CD8-positive, alpha-beta memory T cell (primary cell): Measurements from ENCODE around the gene FAM9A. TPM values are rescaled to one million over a fixed set of nuclear protein-coding genes. Genes with fewer than 3 reads are reported as not detected.

Experiments
- CTCF ChIA-PET: fragments of 350-600 bp; sonication (Branson Sonifier 250); formaldehyde crosslinking; loops from one replicate; lab custom pipeline; 2021; ENCODE audit warnings: antibody characterized with exemption; lab: Charles Lee
- POLR2A ChIA-PET: fragments of 350-600 bp; sonication (Branson Sonifier 250); formaldehyde crosslinking; loops from one replicate; lab custom pipeline; 2021; ENCODE audit warnings: antibody characterized with exemption; lab: Charles Lee
- DNase-seq, 5 donors: peaks; one replicate each; pipeline versions ENCODE4 v3.0.0 to v3.0.0-alpha.2; 2020 to 2022; ENCODE audit warnings: mixed read lengths in 1 of 5
- H3K27ac ChIP-seq: one replicate; pipeline ENCODE4 v1.7.0; 2013; ENCODE audit warnings: low read depth, mild to moderate bottlenecking, low read length, moderate library complexity
- H3K27me3 ChIP-seq: 2 replicates; pipeline ENCODE4 v1.7.0; 2013; ENCODE audit warnings: low read length, mild to moderate bottlenecking; ENCODE audit not compliant: insufficient read depth, poor library complexity, severe bottlenecking
- H3K36me3 ChIP-seq: 2 replicates; pipeline ENCODE4 v1.7.0; 2013; ENCODE audit warnings: mild to moderate bottlenecking, low read length, moderate library complexity; ENCODE audit not compliant: insufficient read depth
- H3K4me1 ChIP-seq: 2 replicates; pipeline ENCODE4 v1.7.0; 2013; ENCODE audit warnings: mild to moderate bottlenecking, low read length, moderate library complexity; ENCODE audit not compliant: insufficient read depth
- H3K4me3 ChIP-seq: 2 replicates; pipeline ENCODE4 v1.7.0; 2013; ENCODE audit warnings: mild to moderate bottlenecking, low read length
- H3K9me3 ChIP-seq: 2 replicates; pipeline ENCODE4 v1.7.0; 2013; ENCODE audit warnings: mild to moderate bottlenecking, low read length
- H3K27ac Mint-ChIP-seq, 8 donors: one replicate each; pipeline ENCODE4 v1.8.0; 2020 to 2021; ENCODE audit warnings: mixed read lengths in 8 of 8, mild to moderate bottlenecking in 6 of 8, inconsistent platforms in 3 of 8, moderate library complexity in 3 of 8
- H3K27me3 Mint-ChIP-seq, 2 donors: one replicate each; pipeline ENCODE4 v1.8.0; 2020 to 2021; ENCODE audit warnings: mixed read lengths in 2 of 2, mild to moderate bottlenecking in 1 of 2, moderate library complexity in 1 of 2
- H3K36me3 Mint-ChIP-seq, 3 donors: one replicate each; pipeline ENCODE4 v1.8.0; 2020 to 2021; ENCODE audit warnings: mixed read lengths in 3 of 3, inconsistent platforms in 1 of 3, mild to moderate bottlenecking in 1 of 3
- H3K4me1 Mint-ChIP-seq, 3 donors: one replicate each; pipeline ENCODE4 v1.8.0; 2020 to 2021; ENCODE audit warnings: mixed read lengths in 3 of 3, inconsistent platforms in 1 of 3, mild to moderate bottlenecking in 1 of 3
- H3K4me3 Mint-ChIP-seq, 7 donors: one replicate each; pipeline ENCODE4 v1.8.0; 2020 to 2021; ENCODE audit warnings: mixed read lengths in 7 of 7, mild to moderate bottlenecking in 6 of 7, moderate library complexity in 4 of 7, inconsistent platforms in 2 of 7
- H3K9me3 Mint-ChIP-seq, 5 donors: one replicate each; pipeline ENCODE4 v1.8.0; 2020 to 2022; ENCODE audit warnings: mixed read lengths in 5 of 5, mild to moderate bottlenecking in 3 of 5, moderate library complexity in 2 of 5, inconsistent platforms in 1 of 5
- polyA plus RNA-seq: library from polyadenylated mRNA; unstranded; fragments of 300-500 nt; fragmentation: Illumina TruSeq; gene quantifications from one replicate; pipeline ENCODE4 v1.2.3, GENCODE V29; 2021
- total RNA-seq, 2 experiments: library from RNA; stranded (reverse); gene quantifications; one replicate each; pipeline ENCODE4 v1.2.3, GENCODE V29; 2021

FAM9A gene
- total and polyA plus RNA-seq, 3 experiments from 2014 or later, result not detected

DNA sequence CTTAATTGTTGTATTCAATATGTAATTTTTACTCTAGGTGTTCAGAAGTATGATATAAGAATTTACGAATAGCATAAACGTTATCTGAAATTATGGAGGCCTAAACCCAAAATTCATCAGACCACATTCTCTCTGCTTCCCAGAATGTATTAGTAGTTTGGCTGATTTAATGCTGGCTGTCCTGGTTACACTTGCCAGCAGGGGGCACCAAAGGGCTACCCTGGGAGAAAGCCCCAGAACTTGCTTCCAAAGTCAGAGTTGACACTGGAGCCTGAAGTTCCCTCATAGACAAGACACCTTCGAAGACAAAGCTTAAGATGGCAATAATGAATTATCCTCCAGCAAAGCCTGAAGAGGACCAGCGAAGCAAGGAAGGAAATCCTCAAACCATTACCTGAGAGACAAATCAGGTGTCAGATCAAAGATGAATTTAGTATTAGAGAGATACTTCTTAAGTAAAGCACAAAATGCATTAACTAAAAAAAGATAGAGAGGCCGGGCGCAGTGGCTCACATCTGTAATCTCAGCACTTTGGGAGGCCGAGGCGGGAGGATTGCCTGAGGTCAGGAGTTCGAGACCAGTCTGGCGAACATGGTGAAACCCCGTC is 58.0 kb downstream of the FAM9A start:
- ChIA-PET CTCF (interaction anchor here (0.6 to 2.5 kb wide), 7 partner anchors 9 to 967 kb away, joined by 3 to 6 read pairs (median 3); no protein-coding TSS in a partner anchor), POLR2A (no interaction called here)
- Mint-ChIP-seq H3K27ac (no peak overlapping the region), H3K9me3 (no peaks in the 10 kb centered on the region), H3K4me3 (no peak overlapping the region), H3K36me3 (no peaks in the 10 kb centered on the region), H3K4me1 (no peaks in the 10 kb centered on the region), H3K27me3 (peaks cover 4 to 9% of the 10 kb centered on the region in 2 donors)
- no peaks in the 10 kb centered on the region for H3K36me3 ChIP-seq
- DNase-seq, result peak; percentile 33 to 64 (median 39)
- H3K27me3 ChIP-seq, result no peaks in the 10 kb centered on the region
- H3K4me1 ChIP-seq, result no peaks in the 10 kb centered on the region
- H3K4me3 ChIP-seq, result no peak overlapping the region
- H3K27ac ChIP-seq, result no peak overlapping the region
- H3K9me3 ChIP-seq, result no peaks in the 10 kb centered on the region

DNA sequence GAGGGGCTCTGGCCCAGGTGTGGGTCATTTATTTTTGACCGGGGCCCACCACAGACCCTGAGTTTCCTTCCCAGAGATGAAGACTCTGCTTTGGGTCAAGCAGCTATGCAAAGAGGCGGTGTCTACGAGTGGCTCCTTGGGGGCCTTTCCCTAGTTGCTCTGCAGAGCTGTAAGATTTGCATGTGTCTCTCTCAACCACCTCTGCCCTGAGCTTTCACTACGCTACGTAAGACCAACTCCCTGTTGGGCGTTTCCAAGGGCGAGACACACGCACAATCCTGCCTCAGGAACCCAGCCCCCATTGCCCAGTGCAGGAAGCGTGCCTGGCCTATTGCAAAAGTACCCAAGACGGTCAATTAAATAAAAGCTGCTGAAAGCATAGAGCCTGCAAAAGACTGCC is 59.2 kb downstream of the FAM9A start:
- Mint-ChIP-seq H3K9me3 (no peaks in the 10 kb centered on the region), H3K4me1 (no peaks in the 10 kb centered on the region), H3K27ac (no peak overlapping the region), H3K4me3 (no peak overlapping the region), H3K36me3 (no peaks in the 10 kb centered on the region), H3K27me3 (peaks cover 4 to 9% of the 10 kb centered on the region in 2 donors)
- no peak for DNase-seq
- no peak overlapping the region for H3K4me3 ChIP-seq
- H3K27ac ChIP-seq, result no peak overlapping the region
- POLR2A ChIA-PET, result no interaction called here
- H3K4me1 ChIP-seq, result no peaks in the 10 kb centered on the region
- CTCF ChIA-PET, result no interaction called here
- H3K36me3 ChIP-seq, result no peaks in the 10 kb centered on the region
- H3K9me3 ChIP-seq, result no peaks in the 10 kb centered on the region
- H3K27me3 ChIP-seq, result no peaks in the 10 kb centered on the region

Other genes starting within 250 kb of the FAM9A start
- gene ANOS1, start 69.2 kb downstream of the FAM9A start, total RNA-seq, result not detected
- not detected for gene ANOS1, start 69.2 kb downstream of the FAM9A start, polyA plus RNA-seq
- gene FAM9B, start 232.7 kb upstream of the FAM9A start, total RNA-seq, result not detected
- not detected for gene FAM9B, start 232.7 kb upstream of the FAM9A start, polyA plus RNA-seq